ENCODE measurements around the gene UGT1A9.

The UGT1A9 gene

GRCh38 chr2:233800208-233800607 lies 128.5 kb downstream of the UGT1A9 start:
- DNase-seq, result no peak

DNA sequence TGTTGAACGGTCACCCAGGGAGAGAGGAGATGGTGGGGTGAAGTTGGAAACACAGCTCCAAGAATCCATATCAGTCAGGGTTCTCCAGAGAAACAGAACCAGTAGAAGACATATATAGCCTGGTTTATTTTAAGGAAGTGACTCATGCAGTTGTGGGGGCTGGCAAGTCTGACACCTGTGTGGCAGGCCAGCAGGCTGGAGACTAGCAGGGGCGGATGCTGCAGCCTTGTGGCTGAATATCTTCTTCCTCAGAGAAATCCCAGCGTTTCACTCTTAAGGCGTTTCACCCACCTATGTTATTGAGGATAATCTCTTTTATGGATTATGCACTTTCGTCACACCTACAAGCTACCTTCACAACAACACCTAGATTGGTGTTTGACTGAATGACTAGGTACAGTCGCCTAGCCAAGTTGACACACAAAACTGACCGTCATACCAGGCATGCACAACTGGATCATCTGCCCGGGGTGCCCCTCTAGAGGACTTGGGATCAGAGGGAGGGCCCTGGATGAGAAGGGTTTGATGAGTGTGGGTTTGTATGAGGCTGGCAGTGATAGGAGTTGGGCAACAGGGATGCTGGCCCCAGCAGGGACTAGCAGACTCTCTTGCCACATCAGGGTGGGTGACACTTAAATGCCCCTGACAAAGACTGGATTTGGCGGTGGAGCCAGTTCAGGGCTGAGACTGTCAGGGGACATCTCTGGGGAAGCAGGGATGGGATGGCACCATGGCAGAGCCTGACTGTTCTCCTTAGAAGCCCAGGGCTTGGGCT lies 129.8 kb downstream of the UGT1A9 start:
- DNase-seq, result no peak

GRCh38 chr2:233802132-233802815 lies 130.6 kb downstream of the UGT1A9 start:
- no peak for DNase-seq

GRCh38 chr2:233803292-233803911 lies 131.7 kb downstream of the UGT1A9 start:
- no peak for DNase-seq

- DNase-seq, result no peak
These were observed 132.3 kb downstream of the UGT1A9 start for GRCh38 chr2:233803994-233804393.

DNA sequence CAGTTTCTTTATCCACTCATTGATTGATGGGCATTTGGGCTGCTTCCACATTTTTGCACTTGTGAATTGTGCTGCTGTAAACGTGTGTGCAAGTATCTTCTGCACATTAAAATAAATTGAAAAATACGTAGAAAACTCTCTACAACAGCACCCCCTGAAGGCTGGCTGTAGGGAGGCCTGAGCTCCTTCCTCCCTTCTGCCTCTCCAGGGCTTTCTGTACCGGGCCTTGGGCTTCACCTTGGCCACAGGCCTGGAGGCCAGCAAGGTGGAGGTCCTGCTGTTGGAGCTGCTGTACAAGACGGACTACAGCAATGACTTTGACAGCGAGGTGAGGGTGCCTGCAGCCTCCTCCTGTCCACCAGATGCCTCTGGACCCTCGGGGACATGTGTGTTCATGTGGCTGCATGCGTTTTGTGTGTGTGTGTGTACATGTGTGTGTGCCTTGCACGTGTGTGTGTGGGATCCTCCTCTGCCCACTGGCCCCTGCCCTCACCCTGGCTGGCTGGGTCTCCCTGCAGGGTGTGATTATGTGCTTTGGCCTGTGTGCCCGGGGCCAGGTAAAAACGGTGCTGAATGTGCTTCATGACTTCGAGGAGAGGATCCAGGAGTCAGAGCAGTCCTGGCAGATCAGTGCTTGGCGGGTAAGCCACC lies 135.6 kb downstream of the UGT1A9 start:
- DNase-seq, result no peak

DNA sequence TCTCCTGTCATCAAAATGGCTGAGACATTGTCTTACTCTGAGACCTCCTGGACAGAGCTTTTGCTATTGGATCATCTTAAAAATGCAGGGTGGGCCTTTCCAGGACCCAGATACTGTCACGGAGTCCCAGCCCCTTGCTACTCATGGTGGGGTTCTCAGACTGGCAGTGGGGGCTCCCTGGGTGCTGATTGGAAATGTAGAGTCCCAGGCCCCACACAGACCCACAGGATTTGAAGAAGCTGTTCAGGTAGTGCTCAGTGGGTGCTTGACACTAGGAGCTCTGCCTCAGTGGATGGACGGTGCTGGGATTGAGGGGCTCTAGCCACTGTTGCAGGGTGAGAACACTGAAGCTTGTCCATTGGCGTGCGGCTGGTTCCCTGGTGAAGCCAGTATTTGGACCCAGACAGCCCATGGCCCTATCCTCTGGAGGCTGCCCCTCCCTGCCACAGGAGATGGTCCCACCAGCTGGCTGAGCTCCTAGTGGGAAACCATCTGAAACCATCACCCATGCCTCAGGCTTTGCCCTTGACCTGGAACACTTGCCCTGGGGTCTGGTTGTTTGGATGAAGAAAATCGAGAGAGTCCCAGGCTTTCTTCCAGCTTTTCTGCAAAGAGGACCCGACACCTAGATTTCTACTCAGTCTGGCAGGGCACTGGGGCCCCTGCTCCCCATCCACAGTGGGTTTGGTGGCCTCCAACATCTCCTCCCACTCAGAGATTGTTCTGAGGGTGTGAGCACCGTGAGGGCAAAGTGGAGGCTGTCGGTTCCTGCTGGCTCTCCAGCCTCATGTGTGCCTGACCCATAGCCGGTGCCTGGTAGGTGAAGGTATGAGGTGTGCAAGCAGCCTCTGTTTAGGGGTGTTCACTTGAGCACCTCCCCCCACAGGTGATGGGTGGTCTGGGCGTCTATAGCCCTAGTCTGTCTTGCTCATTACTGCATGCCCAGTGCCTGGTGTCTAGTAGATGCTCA lies 136.6 kb downstream of the UGT1A9 start:
- no peak for DNase-seq

DNA sequence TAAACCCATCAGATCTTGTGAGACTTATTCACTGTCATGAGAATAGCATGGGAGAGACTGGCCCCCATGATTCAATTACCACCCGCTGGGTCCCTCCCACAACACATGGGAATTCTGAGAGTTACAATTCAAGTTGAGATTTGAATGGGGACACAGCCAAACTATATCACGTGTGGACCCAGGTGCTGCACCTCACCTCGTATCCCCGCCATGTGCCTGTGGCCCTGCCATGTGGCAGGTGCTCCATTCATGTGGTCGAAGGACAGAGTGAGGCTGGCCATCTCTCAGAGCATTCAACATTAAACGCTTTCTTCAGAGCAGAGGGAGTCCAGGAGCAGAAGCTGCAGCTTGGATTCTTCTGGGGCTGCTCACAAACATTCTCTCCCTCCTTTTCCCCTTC lies 138.7 kb downstream of the UGT1A9 start:
- no peak for DNase-seq

DNA sequence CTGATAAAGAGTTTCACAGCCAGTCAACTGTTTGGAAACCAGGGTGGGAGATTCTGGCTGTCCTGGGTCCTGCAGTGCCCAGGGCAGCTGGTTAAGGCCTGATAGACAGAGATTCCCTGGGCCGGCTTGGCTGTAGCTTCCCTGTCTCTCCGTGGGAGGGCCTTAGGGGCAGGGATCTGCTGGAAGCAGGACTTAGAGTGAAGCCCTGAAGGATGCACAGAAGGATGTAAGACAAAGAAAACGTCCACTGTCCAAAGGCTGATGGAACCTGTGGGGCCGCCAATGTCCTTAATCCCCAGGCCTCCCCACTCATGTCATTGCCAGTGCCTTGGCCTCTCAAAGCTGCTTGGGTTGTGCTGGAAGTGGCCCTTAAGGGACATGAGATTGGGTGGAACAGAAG lies 139.4 kb downstream of the UGT1A9 start:
- no peak for DNase-seq

GRCh38 chr2:233811732-233812131 lies 140.0 kb downstream of the UGT1A9 start:
- no peak for DNase-seq

- DNase-seq, result no peak
These were observed 141.7 kb downstream of the UGT1A9 start for GRCh38 chr2:233813236-233814055.

GRCh38 chr2:233814056-233814835 lies 142.5 kb downstream of the UGT1A9 start:
- no peak for DNase-seq

DNA sequence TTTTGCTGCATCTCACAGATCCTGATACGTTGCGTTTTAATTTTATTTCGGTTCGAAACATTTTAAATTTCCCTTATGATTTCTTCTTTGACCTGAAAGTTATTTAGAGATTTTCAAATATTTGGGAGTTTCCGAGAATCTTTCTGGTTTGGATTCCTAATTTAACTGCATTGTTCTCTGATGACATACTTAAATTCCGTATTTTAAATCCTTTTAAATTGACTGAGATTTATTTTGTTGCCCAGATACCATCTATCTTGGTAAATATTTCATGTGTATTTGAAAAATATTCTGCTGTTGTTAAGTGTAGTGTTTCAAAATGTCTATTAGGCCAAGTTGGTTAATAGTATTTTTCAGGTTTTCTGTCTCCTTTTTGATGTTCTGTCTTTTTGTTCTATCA lies 144.2 kb downstream of the UGT1A9 start:
- DNase-seq, result no peak

DNA sequence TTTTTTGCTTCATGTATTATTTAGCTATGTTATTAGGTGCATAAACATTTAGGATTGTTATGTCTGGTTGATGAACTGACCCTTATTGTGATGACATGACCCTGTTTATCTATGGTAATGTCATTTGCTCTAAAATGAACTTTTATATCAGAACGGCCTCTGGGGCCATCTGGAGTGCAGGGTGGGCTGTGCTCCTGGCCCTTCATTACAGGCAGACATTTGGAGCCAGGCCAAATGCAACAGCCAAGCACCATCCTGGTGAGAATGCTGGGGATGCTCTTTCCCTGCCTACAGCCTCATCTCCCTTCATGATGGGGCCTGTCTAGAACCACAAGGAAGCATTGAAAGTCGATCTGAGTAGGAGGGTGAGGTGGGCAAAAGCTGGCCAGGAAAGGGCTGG lies 144.6 kb downstream of the UGT1A9 start:
- peak; percentile 46 for DNase-seq

DNA sequence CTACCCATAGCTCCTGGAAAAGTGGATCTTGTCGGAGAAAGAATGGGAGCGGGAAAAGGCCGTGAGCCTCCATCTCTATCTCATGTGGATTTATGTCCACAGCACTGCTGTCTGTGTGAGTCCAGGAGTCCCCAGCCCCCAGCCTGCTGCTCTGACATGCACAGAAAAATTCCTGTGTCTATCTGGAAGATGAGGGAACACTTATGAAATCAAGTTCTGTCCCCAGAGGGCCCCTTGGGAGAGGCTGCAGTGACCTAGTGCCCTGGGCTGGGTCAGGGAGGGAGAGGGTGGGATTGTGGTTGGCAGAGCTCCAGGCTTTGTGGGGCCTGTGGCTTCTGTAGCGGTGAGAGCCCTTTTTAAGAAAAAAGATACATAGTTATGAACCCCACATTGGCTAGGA lies 145.1 kb downstream of the UGT1A9 start:
- DNase-seq, result no peak

- no peak for DNase-seq
These were observed 145.7 kb downstream of the UGT1A9 start for GRCh38 chr2:233817361-233817911.

- no peak for DNase-seq
These were observed 146.4 kb downstream of the UGT1A9 start for GRCh38 chr2:233817995-233818638.

DNA sequence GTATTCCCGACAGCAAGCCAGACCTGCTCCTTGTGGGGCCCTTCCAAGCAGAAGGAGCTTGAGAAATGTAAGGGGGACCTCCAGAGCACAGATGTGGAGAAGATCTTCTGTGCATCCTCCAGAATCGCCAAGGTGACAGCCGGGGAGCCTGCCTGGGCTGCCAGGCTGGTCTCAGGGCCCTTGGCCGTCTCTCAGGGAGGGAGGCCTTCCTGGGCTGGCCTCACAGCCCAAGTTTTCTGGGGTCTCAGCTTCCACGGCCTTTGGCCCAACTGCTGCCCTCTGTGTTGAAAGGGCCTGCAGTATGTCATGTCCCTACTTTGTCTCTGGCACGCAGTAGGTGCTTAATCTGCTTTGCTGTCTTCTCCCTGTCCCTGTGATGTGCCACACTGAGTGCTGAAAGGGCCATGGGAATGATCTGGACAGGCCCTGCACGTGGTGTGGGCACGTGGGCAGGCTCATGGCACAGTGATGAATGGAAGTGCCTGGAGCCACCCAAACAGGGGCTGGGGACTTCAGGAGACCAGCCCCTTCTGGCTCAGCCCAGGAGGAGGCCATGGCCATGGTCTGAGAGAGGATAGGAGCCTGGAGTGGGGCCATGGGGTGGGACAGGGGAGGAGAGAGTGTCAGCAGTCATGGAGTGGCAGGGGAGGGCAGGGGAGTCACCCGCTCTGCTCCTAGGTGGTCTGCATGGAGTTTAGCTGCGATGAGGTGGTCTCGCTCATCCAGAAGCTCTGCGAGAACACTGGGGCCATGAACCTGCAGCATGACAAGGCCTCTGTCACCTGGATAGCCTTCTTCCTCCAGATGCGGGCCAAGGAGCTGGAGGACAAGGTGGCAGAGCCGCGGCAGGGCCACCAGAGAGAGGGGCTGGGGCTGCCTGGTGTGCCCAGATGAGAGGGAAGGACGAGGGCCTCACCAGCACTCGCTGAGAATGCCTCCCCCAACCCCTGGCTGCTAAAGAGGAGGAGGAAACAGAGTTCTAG lies 147.2 kb downstream of the UGT1A9 start:
- DNase-seq, result no peak
